Measurements from ENCODE around the gene IZUMO2. TPM values are rescaled to one million over a fixed set of nuclear protein-coding genes. Genes with fewer than 3 reads are reported as not detected.

The IZUMO2 gene
- total RNA-seq, 3 donors from 2014 or later, result not detected

GRCh38 chr19:50189331-50189730 is 26.2 kb upstream of the IZUMO2 start:
- H3K4me1 ChIP-seq, result no peaks in the 10 kb centered on the region
- no peak for DNase-seq (ENCODE audit: low spot score in 2 of 2)
- peaks cover 0 to 4% of the 10 kb centered on the region in 2 donors for H3K27me3 ChIP-seq
- intact Hi-C loops (cut with DNase I; ENCODE audit: low total_unique reads), result no loop called here
- H3K4me3 ChIP-seq, result no peak overlapping the region
- H3K27ac ChIP-seq, result no peak overlapping the region
- peaks cover 0 to 5% of the 10 kb centered on the region in 2 donors for H3K9me3 ChIP-seq
- H3K36me3 ChIP-seq, result no peaks in the 10 kb centered on the region
- TF ChIP-seq POLR2AphosphoS5 (IDR thresholded peaks at IDR 0.05) (no peak), POLR2A (IDR thresholded peaks at IDR 0.05) (no peak)
- TF ChIP-seq, protein P1, sequence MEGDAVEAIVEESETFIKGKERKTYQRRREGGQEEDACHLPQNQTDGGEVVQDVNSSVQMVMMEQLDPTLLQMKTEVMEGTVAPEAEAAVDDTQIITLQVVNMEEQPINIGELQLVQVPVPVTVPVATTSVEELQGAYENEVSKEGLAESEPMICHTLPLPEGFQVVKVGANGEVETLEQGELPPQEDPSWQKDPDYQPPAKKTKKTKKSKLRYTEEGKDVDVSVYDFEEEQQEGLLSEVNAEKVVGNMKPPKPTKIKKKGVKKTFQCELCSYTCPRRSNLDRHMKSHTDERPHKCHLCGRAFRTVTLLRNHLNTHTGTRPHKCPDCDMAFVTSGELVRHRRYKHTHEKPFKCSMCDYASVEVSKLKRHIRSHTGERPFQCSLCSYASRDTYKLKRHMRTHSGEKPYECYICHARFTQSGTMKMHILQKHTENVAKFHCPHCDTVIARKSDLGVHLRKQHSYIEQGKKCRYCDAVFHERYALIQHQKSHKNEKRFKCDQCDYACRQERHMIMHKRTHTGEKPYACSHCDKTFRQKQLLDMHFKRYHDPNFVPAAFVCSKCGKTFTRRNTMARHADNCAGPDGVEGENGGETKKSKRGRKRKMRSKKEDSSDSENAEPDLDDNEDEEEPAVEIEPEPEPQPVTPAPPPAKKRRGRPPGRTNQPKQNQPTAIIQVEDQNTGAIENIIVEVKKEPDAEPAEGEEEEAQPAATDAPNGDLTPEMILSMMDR (IDR thresholded peaks at IDR 0.05), result no peak

- intact Hi-C loops (cut with DNase I; ENCODE audit: low total_unique reads), result no loop called here
- TF ChIP-seq, protein P1 (IDR thresholded peaks at IDR 0.05), result no peak
- TF ChIP-seq POLR2AphosphoS5 (IDR thresholded peaks at IDR 0.05) (no peak), POLR2A (IDR thresholded peaks at IDR 0.05) (no peak)
- Histone ChIP-seq H3K4me3 (no peak overlapping the region), H3K4me1 (no peaks in the 10 kb centered on the region), H3K9me3 (peaks cover 0 to 5% of the 10 kb centered on the region in 2 donors), H3K27ac (no peak overlapping the region), H3K27me3 (peaks cover 0 to under 1% of the 10 kb centered on the region in 2 donors), H3K36me3 (no peaks in the 10 kb centered on the region)
- DNase-seq (ENCODE audit: low spot score in 2 of 2), result no peak
Observed at GRCh38 chr19:50187937-50188336, 24.9 kb upstream of the IZUMO2 start.

- no peaks in the 10 kb centered on the region for H3K36me3 ChIP-seq
- TF ChIP-seq, protein P1 (IDR thresholded peaks at IDR 0.05), result no peak
- no peak for TF ChIP-seq POLR2AphosphoS5 (IDR thresholded peaks at IDR 0.05)
- no peak for TF ChIP-seq POLR2A (IDR thresholded peaks at IDR 0.05)
- no peak overlapping the region for H3K27ac ChIP-seq
- no peak for DNase-seq (ENCODE audit: low spot score in 2 of 2)
- peaks cover 0 to 5% of the 10 kb centered on the region in 2 donors for H3K9me3 ChIP-seq
- H3K4me3 ChIP-seq, result no peak overlapping the region
- H3K4me1 ChIP-seq, result no peaks in the 10 kb centered on the region
- H3K27me3 ChIP-seq, result peaks cover 0 to 5% of the 10 kb centered on the region in 2 donors
- intact Hi-C loops (cut with DNase I; ENCODE audit: low total_unique reads), result no loop called here
Observed at GRCh38 chr19:50184196-50184595, 21.1 kb upstream of the IZUMO2 start.

DNA sequence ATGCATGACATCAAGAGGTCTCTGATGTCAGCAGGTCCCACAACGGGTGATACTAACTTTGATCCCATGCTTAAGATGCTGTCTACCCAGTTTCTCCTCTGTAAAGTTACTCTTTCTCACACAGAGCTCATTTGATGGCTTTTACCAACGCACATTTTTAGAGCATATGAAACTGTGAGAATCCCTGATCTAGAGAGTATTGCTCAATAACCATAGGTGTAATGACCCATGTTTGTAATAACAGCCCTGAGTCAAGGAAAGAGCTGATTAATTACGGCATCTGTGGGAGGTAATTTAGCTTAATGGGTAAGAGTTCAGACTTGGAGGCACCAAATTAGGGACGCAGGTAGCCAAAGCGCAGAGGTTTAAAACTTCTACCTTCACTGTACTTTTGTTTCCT is 18.0 kb upstream of the IZUMO2 start:
- H3K4me3 ChIP-seq, result no peak overlapping the region
- intact Hi-C loops (cut with DNase I; ENCODE audit: low total_unique reads), result no loop called here
- H3K9me3 ChIP-seq, result no peaks in the 10 kb centered on the region
- H3K27me3 ChIP-seq, result peaks cover 0 to 5% of the 10 kb centered on the region in 2 donors
- H3K4me1 ChIP-seq, result no peaks in the 10 kb centered on the region
- no peaks in the 10 kb centered on the region for H3K36me3 ChIP-seq
- TF ChIP-seq, protein P1 (IDR thresholded peaks at IDR 0.05), result no peak
- TF ChIP-seq POLR2AphosphoS5 (IDR thresholded peaks at IDR 0.05), result no peak
- TF ChIP-seq POLR2A (IDR thresholded peaks at IDR 0.05), result no peak
- H3K27ac ChIP-seq, result no peak overlapping the region
- DNase-seq (ENCODE audit: low spot score in 2 of 2), result no peak

DNA sequence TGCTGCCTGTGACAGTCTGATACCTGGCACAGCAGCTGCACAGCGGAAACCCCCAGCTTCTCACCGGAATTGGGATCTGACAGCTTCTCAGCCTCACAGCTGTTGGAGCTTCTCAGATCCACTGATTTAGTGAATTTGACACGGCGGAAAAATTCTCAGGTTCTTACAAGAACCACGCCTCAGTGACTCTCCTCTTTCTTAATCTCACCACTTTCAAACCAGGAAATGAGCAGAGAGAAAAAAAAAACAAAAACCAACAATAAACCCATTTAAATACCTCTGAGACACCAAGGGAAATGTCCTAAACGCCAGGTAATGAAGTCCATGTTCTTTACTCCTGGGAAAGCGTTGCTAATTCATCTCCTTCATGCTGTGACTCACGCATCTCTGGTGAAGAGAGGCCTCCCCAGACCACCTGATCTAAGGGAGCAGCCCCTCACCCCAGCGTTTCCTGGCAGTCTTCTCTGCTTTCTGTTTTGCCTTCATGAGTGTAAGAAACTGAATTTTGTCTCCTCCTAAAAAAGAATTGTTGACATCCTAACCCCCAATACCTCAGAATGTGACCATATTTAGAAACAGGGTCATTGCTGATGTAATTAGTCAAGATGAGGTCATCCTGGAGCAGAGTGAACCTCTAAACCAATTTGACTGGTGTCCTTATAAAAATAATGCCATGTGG is 15.9 kb upstream of the IZUMO2 start:
- Histone ChIP-seq H3K27ac (no peak overlapping the region), H3K4me3 (no peak overlapping the region), H3K9me3 (no peaks in the 10 kb centered on the region), H3K27me3 (peaks cover 0 to 5% of the 10 kb centered on the region in 2 donors), H3K36me3 (no peaks in the 10 kb centered on the region), H3K4me1 (no peaks in the 10 kb centered on the region)
- intact Hi-C loops (cut with DNase I; ENCODE audit: low total_unique reads), result no loop called here
- no peak for DNase-seq (ENCODE audit: low spot score in 2 of 2)
- TF ChIP-seq, protein P1 (IDR thresholded peaks at IDR 0.05), result no peak
- TF ChIP-seq POLR2AphosphoS5 (IDR thresholded peaks at IDR 0.05) (no peak), POLR2A (IDR thresholded peaks at IDR 0.05) (no peak)
